ENCODE data around the gene CDH15. TPM values are rescaled to one million over a fixed set of nuclear protein-coding genes. Genes with fewer than 3 reads are reported as not detected.

CDH15 gene
- total and polyA plus RNA-seq, 9 of the 15 experiments (the other 6 are each of a cell fraction or from before 2014, with no cell fraction given) = 0.07 to 0.18 TPM; not detected in 7

DNA sequence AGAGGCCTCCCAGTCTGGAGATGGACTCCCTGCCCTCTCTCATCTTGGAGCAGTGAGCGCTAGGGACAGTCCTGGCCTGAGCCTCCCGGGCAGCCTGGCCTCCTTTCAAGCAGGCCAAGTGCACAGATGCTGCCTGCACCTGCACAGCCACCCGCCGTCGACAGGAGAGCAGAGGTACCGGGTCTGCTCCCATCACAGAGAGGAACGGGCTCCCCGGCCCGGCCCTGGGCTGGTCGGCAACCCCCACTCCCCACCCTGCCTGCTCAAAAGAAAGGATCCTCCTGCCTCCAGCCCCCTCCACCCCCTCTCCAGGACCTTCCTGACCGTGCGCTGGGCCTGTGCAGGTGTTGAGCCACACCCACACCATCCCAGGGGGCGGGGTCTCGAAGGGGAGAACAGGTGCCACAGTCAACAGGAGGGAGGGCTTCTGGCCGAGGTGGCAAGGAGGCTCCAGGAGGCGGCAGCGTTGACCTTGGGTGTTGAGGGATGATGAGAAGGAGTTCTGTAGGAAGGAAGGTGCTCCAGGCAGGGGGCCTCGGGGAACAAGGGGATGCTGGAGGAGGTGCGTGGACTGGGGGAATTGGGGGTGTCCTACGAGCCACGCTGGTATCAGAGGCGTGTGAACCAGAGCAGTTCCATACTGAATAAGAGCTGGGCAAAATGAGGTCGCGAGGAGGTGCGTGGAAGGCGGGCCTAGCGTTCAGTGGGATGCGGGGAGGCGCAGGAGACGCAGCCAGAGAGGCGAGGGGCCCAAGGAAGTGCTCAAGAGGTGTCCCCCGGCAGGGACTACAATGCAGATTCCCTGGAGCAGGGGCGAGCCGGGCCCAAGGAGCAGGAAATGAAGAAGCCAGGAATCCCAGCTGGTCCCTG, 967 bp upstream of the CDH15 start (continued):
- TF ChIP-seq, protein P1, sequence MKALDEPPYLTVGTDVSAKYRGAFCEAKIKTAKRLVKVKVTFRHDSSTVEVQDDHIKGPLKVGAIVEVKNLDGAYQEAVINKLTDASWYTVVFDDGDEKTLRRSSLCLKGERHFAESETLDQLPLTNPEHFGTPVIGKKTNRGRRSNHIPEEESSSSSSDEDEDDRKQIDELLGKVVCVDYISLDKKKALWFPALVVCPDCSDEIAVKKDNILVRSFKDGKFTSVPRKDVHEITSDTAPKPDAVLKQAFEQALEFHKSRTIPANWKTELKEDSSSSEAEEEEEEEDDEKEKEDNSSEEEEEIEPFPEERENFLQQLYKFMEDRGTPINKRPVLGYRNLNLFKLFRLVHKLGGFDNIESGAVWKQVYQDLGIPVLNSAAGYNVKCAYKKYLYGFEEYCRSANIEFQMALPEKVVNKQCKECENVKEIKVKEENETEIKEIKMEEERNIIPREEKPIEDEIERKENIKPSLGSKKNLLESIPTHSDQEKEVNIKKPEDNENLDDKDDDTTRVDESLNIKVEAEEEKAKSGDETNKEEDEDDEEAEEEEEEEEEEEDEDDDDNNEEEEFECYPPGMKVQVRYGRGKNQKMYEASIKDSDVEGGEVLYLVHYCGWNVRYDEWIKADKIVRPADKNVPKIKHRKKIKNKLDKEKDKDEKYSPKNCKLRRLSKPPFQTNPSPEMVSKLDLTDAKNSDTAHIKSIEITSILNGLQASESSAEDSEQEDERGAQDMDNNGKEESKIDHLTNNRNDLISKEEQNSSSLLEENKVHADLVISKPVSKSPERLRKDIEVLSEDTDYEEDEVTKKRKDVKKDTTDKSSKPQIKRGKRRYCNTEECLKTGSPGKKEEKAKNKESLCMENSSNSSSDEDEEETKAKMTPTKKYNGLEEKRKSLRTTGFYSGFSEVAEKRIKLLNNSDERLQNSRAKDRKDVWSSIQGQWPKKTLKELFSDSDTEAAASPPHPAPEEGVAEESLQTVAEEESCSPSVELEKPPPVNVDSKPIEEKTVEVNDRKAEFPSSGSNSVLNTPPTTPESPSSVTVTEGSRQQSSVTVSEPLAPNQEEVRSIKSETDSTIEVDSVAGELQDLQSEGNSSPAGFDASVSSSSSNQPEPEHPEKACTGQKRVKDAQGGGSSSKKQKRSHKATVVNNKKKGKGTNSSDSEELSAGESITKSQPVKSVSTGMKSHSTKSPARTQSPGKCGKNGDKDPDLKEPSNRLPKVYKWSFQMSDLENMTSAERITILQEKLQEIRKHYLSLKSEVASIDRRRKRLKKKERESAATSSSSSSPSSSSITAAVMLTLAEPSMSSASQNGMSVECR (CRISPR knock-in tag; IDR thresholded peaks at IDR 0.05) = peak; percentile 28; the same call in 1 of the 2 replicates

DNA sequence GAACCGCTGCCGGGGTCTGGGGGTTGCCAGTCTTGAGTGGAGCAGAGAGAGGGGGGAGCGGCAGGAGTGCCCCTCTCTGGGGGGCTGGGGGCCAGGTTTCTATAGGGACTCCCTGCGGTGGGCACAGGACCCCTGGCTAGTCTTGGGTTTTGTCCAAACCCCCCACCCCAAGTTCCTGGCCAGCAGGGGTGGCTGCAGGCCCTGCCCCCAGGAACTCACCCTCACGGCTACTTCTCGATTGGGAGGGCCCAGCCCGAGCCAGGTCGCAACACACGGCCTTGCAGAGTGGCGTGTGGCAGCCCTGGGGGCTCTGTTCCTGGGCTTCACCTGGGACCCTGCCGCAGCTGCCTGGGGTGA, 601 bp downstream of the CDH15 start:
- no peak for FAIRE-seq
- in situ Hi-C loops (cut with MboI) = no loop called here
- peaks cover 0 to 18% of the 10 kb centered on the region in 2 experiments; a peak in 2 of 5 replicates for H3K27me3 ChIP-seq (ENCODE audit: control insufficient read depth in 2 of 2, insufficient read depth in 2 of 2, low read length in 2 of 2)

More for the DNA sequence above, 601 bp downstream of the CDH15 start:
- ChIA-PET CTCF (ENCODE audit: low intra/inter-chr PET ratio) (no interaction called here), POLR2A (no interaction called here)
- TF ChIP-seq HNRNPH1 (optimal IDR thresholded peaks at IDR 0.05; ENCODE audit: low read depth, low read length) = no peak
- no peak for TF ChIP-seq ZNF239 (CRISPR knock-in tag; IDR thresholded peaks at IDR 0.05)
- Histone ChIP-seq H3K27ac (ENCODE audit: extremely low read depth, low read depth, low read length) (no peak overlapping the region), H3K9me3 (replicated peaks; ENCODE audit: control insufficient read depth, insufficient read depth, low read depth, low read length) (no peaks in the 10 kb centered on the region), H4K20me1 (replicated peaks; ENCODE audit: control insufficient read depth, insufficient read depth, low read length) (peaks cover 3% of the 10 kb centered on the region; the same call in 1 of the 2 replicates), H2AFZ (ENCODE audit: low read depth, low read length) (no peak overlapping the region), H3K4me1 (replicated peaks in 1 of 2; ENCODE audit: control insufficient read depth in 2 of 2, insufficient read depth in 2 of 2, low read length in 2 of 2) (peaks cover 12 to 96% of the 10 kb centered on the region in 2 experiments), H3K36me3 (ENCODE audit: control insufficient read depth, insufficient read depth, low read length) (no peaks in the 10 kb centered on the region), H3K9me1 (ENCODE audit: control insufficient read depth, insufficient read depth, low read length) (no peaks in the 10 kb centered on the region), H3K9ac (ENCODE audit: insufficient read depth in 1 of 2, low read depth in 2 of 2, low read length in 2 of 2) (peak overlapping the region in 1 of 2 experiments; percentile 91; a peak in 2 of 4 replicates), H3K79me2 (ENCODE audit: control insufficient read depth, insufficient read depth, low read length) (no peaks in the 10 kb centered on the region), H3K4me2 (ENCODE audit: insufficient read depth, low read length) (no peak overlapping the region), H3K4me3 (no peak overlapping the region)
- ATAC-seq = no peak
- no peak for DNase-seq (ENCODE audit: extremely low read depth in 1 of 4, low spot score in 3 of 4)
- WGBS (ENCODE audit: insufficient coverage, low coverage, missing lambda C conversion rate) = 57% methylated on average over 8 of the region's 11 CpGs
- BruUV-seq (replicated peaks) = no TSS peak
- intact Hi-C loops (cut with micrococcal nuclease) = no loop called here

Data from K562 (cell line).